Activated CD8-positive, alpha-beta memory T cell treated with anti-CD3 and anti-CD28 coated beads, Interleukin-2, amount 10 ng/mL, durations not matched to agents 7 days and 5 days (primary cell): Measurements from ENCODE around the gene MED12L. TPM values are rescaled to one million over a fixed set of nuclear protein-coding genes. Genes with fewer than 3 reads are reported as not detected.
"Not testable (repeated sequence)": the region's sequence is repeated elsewhere in the genome, so short reads cannot be mapped to it uniquely, and the experiment has no call there.

ENCODE experiments used
- ATAC-seq: fragments of 150-1000 bp; cut with Tn5 transposase; one replicate; pipeline ENCODE4 v1.10.0; 2021; ENCODE audit warnings: moderate library complexity
- CTCF ChIA-PET: fragments of 350-600 bp; sonication (Branson Sonifier 250); formaldehyde crosslinking; loops from one replicate; lab custom pipeline; 2021; ENCODE audit warnings: antibody characterized with exemption; lab: Charles Lee
- DNase-seq: peaks from one replicate; pipeline ENCODE4 v3.0.0-alpha.2; 2020
- H3K27ac Mint-ChIP-seq: one replicate; pipeline ENCODE4 v1.8.0; 2021; ENCODE audit warnings: mild to moderate bottlenecking, mixed read lengths
- H3K27me3 Mint-ChIP-seq: one replicate; pipeline ENCODE4 v1.8.0; 2021; ENCODE audit warnings: mixed read lengths
- H3K36me3 Mint-ChIP-seq: one replicate; pipeline ENCODE4 v1.8.0; 2021; ENCODE audit warnings: mild to moderate bottlenecking, mixed read lengths
- H3K4me1 Mint-ChIP-seq: one replicate; pipeline ENCODE4 v1.8.0; 2021; ENCODE audit warnings: mixed read lengths
- H3K4me3 Mint-ChIP-seq: one replicate; pipeline ENCODE4 v1.8.0; 2021; ENCODE audit warnings: mild to moderate bottlenecking, moderate library complexity, mixed read lengths
- H3K9me3 Mint-ChIP-seq: one replicate; pipeline ENCODE4 v1.8.0; 2022; ENCODE audit warnings: low read depth, mixed read lengths
- total RNA-seq, 2 experiments: library from RNA; stranded (reverse); gene quantifications; one replicate each; pipeline ENCODE4 v1.2.3, GENCODE V29; 2021

The MED12L gene
- total RNA-seq, 2 experiments from 2014 or later = 2.2 to 3.2 TPM

GRCh38 chr3:151076626-151077025 lies 8.8 kb upstream of the MED12L start:
- no peak for DNase-seq
- Mint-ChIP-seq H3K36me3 (no peaks in the 10 kb centered on the region), H3K27me3 (peaks cover 22% of the 10 kb centered on the region), H3K27ac (no peak overlapping the region), H3K4me1 (no peaks in the 10 kb centered on the region), H3K4me3 (no peak overlapping the region), H3K9me3 (no peaks in the 10 kb centered on the region)
- CTCF ChIA-PET = interaction anchor here (1.4 to 1.5 kb wide), 2 partner anchors 9 to 10 kb away, joined by 5 read pairs; partner anchors contain the start of gene MED12L
- no peak for ATAC-seq

DNA sequence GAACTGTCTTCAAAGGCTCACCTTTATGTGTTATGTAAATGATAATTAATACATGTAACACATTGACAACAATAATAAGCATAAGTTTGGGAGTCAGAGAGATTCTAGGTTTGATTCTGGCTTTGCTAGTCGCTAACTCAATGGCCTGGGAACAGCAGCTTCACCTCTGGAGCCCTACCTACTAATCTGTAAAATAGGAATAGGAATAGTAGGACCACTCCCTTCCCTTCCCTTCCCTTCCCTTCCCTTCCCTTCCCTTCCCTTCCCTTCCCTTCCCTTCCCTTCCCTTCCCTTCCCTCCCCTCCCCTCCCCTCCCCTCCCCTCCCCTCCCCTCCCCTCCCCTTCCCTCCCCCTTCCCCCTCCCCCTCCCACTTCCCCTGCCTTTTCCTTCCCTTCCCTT lies 4.4 kb upstream of the MED12L start:
- ATAC-seq = not testable (repeated sequence)

GRCh38 chr3:151082880-151083838 lies 2.3 kb upstream of the MED12L start:
- H3K27ac Mint-ChIP-seq = no peak overlapping the region
- peaks cover 66% of the 10 kb centered on the region for H3K27me3 Mint-ChIP-seq
- DNase-seq (no peak), ATAC-seq (no peak)
- no peak overlapping the region for H3K4me3 Mint-ChIP-seq
- H3K9me3 Mint-ChIP-seq = no peaks in the 10 kb centered on the region
- H3K4me1 Mint-ChIP-seq = peaks cover 12% of the 10 kb centered on the region
- CTCF ChIA-PET = no interaction called here
- H3K36me3 Mint-ChIP-seq = no peaks in the 10 kb centered on the region

More for the DNA sequence above, 4.4 kb upstream of the MED12L start:
- CTCF ChIA-PET, H3K4me1 Mint-ChIP-seq, H3K27ac Mint-ChIP-seq, H3K4me3 Mint-ChIP-seq, H3K9me3 Mint-ChIP-seq, DNase-seq, H3K36me3 Mint-ChIP-seq: not testable (repeated sequence)
- peaks cover 50% of the 10 kb centered on the region for H3K27me3 Mint-ChIP-seq

DNA sequence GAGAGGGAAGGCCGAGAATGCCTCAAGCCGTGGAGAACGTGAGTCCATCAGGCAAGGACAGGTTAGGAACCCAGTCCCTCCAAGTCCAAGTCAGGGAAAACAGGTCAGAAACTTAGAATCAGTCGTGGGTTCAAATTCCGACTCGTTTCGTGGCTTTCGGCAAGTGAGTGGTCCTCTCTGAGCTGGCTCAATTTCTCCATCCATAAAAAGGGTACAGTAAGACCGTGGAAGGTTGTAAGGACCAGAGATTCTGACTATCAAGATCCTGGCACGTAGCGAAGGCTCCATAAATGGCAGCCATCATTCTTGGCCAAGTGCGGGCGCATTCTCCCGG lies 604 bp upstream of the MED12L start:
- CTCF ChIA-PET = interaction anchor here (2.2 to 4.1 kb wide), 5 partner anchors 9 to 62 kb away, joined by 5 to 37 read pairs (median 13); no protein-coding TSS in a partner anchor
- Mint-ChIP-seq H3K27ac (no peak overlapping the region), H3K9me3 (no peaks in the 10 kb centered on the region), H3K27me3 (peaks cover 63% of the 10 kb centered on the region), H3K36me3 (no peaks in the 10 kb centered on the region), H3K4me1 (peaks cover 12% of the 10 kb centered on the region), H3K4me3 (peak overlapping the region; percentile 58)
- no peak for DNase-seq
- ATAC-seq = no peak

DNA sequence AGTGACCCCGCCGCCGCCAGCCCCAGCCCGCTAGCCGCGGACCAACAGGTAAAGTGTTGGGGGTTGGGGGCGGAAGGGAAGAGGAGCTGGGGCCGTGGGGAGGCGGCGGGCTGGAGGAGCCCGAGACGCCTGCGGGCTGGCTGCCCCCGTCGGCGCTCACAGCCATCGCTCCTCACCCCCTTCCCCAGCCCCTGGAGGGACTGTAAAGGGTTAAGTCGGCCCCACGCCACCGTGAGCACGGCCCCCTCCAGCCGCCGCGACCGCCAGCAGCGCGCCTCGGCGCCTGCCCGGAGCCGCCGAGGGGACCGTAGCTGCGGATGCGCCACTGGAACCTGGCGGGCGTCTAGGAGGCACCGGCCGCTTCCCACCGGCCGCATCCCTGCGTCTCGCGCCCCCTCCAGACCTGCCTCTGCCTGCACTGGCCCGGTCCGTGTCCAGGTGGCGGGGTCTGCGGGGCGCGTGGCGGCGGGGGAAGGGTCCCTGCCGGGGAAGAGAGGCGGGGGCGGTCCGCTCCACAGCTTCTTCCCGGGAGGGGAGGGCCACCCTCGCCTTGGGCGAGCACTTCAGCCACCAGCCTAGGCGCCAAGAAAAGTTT lies 522 bp downstream of the MED12L start:
- no peak for DNase-seq
- H3K4me1 Mint-ChIP-seq = peaks cover 12% of the 10 kb centered on the region
- no peaks in the 10 kb centered on the region for H3K9me3 Mint-ChIP-seq
- H3K27me3 Mint-ChIP-seq = peaks cover 60% of the 10 kb centered on the region
- no peaks in the 10 kb centered on the region for H3K36me3 Mint-ChIP-seq
- H3K4me3 Mint-ChIP-seq = peak overlapping the region; percentile 81
- CTCF ChIA-PET = interaction anchor here (0.6 to 4.1 kb wide), 22 partner anchors 9 to 869 kb away, joined by 3 to 37 read pairs (median 3); no protein-coding TSS in a partner anchor
- H3K27ac Mint-ChIP-seq = no peak overlapping the region
- ATAC-seq = peak; percentile 31

DNA sequence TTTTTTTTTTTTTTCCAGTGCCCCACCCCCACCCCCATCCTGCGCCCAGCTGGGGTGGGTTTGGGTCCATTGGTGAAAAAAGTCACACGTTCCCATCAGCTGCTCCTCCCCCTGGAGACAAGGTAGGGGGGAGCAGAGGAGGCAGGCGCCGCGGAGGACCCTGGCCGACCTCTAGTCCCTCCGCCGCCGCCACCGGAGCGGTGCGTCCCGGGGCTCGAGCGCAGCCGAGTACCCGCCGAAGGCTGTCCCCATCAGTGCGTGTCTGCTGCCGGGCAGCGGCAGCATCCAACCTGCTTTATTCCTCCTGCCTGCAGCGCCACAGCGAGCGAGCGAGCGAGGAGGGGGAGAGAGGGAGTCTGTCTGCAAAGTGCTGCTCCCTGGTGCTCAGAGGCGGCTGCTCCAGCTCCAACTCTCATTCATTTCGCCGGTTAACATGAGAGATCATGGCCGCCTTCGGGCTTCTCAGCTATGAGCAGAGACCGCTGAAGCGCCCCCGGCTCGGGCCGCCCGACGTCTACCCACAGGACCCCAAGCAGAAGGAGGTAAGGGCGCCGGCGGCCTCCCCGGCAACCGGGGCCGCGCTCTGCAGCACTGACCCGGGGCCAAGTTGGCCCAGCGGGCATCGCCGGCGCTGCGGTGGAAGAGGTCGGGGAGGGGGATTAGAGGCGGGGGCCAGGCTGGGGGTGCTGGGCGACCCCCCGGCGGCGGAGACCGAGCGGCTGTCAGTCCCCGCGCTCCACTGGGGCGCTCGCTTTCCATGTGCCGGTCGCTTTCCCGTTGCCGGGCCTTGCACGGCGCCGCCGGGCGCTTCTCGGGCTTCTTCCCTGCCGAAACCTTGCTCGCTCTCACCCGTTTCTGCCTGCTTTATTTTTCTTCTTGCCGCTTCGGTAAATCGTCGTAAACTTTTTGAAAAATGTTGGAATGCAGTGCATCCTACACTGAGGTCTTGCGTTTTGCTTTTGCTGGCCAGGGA lies 1.3 kb downstream of the MED12L start:
- CTCF ChIA-PET = interaction anchor here (0.7 to 4.1 kb wide), 18 partner anchors 8 to 365 kb away, joined by 3 to 37 read pairs (median 4); no protein-coding TSS in a partner anchor
- peak overlapping the region; percentile 57 for H3K27ac Mint-ChIP-seq

DNA sequence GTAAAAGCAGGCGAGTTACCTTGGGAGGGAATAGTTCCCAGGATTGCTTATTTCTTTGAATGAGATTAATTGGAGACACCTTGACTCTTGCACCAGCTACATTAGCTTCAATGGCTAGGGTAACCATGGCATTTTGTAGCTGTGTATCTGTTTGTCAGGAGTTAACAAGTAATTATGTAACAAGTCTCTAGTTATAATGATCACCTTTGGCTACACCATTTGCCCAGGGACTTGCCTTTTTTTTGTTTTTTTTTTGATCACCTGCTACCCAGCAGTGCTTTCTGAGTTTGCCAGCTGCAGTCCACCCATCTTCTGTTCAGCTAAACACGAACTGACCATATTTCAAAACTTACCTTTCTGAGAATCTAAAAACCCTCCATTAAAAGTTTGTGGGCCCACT lies 2.2 kb downstream of the MED12L start:
- Mint-ChIP-seq H3K4me1 (peaks cover 12% of the 10 kb centered on the region), H3K36me3 (no peaks in the 10 kb centered on the region), H3K9me3 (no peaks in the 10 kb centered on the region), H3K27ac (no peak overlapping the region), H3K4me3 (peak overlapping the region; percentile 63), H3K27me3 (peaks cover 52% of the 10 kb centered on the region)
- no peak for ATAC-seq
- CTCF ChIA-PET = interaction anchor here (1.1 to 4.1 kb wide), 6 partner anchors 9 to 300 kb away, joined by 3 to 37 read pairs (median 3); no protein-coding TSS in a partner anchor
- no peak for DNase-seq

More for the DNA sequence above, 1.3 kb downstream of the MED12L start:
- ATAC-seq (peak; percentile 82), DNase-seq (peak; percentile 83)
- Mint-ChIP-seq H3K4me1 (peaks cover 12% of the 10 kb centered on the region), H3K4me3 (peak overlapping the region; percentile 81), H3K36me3 (no peaks in the 10 kb centered on the region), H3K9me3 (no peaks in the 10 kb centered on the region), H3K27me3 (peaks cover 59% of the 10 kb centered on the region)

GRCh38 chr3:151091685-151092345 lies 6.4 kb downstream of the MED12L start:
- CTCF ChIA-PET = interaction anchor here (1.0 kb wide), 1 partner anchor 12 kb away, joined by 3 read pairs; no protein-coding TSS in a partner anchor
- no peak for ATAC-seq
- Mint-ChIP-seq H3K4me1 (peaks cover 2% of the 10 kb centered on the region), H3K9me3 (no peaks in the 10 kb centered on the region), H3K4me3 (no peak overlapping the region), H3K27me3 (peaks cover 34% of the 10 kb centered on the region), H3K36me3 (no peaks in the 10 kb centered on the region), H3K27ac (no peak overlapping the region)
- DNase-seq = no peak

GRCh38 chr3:151093148-151093547 lies 7.7 kb downstream of the MED12L start:
- CTCF ChIA-PET = interaction anchor here (1.0 kb wide), 1 partner anchor 11 kb away, joined by 3 read pairs; no protein-coding TSS in a partner anchor
- Mint-ChIP-seq H3K4me1 (no peaks in the 10 kb centered on the region), H3K27me3 (peaks cover 23% of the 10 kb centered on the region), H3K27ac (no peak overlapping the region), H3K36me3 (no peaks in the 10 kb centered on the region), H3K4me3 (no peak overlapping the region), H3K9me3 (no peaks in the 10 kb centered on the region)
- no peak for DNase-seq
- ATAC-seq = no peak

DNA sequence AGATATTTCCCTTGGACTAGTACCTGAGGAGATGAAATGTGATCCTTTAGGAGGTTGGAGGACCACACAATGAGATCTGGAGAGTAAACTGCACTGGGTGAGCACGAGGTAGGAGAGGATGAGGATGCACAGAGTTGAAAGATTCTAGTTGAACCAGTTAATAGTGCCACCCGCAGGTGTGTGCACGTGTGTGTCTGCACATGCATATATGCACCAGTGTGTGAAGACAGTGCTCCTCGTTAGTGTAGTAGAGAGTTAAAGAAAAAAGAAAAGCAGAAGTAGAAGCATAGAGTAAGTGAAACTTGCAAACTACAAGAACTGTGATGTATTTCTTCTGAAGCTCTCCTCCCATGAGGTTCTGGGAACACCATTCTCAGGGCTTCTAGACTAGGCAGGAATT lies 8.4 kb downstream of the MED12L start:
- Mint-ChIP-seq H3K36me3 (no peaks in the 10 kb centered on the region), H3K9me3 (no peaks in the 10 kb centered on the region), H3K27me3 (peaks cover 20% of the 10 kb centered on the region), H3K4me3 (no peak overlapping the region), H3K4me1 (no peaks in the 10 kb centered on the region), H3K27ac (no peak overlapping the region)
- DNase-seq = no peak
- CTCF ChIA-PET = interaction anchor here (1.5 kb wide), 1 partner anchor 8 kb away, joined by 7 read pairs; the partner anchor contains the start of gene MED12L
- no peak for ATAC-seq

GRCh38 chr3:151096716-151097115 lies 11.3 kb downstream of the MED12L start:
- DNase-seq (no peak), ATAC-seq (no peak)
- Mint-ChIP-seq H3K27ac (no peak overlapping the region), H3K4me1 (no peaks in the 10 kb centered on the region), H3K9me3 (no peaks in the 10 kb centered on the region), H3K27me3 (peaks cover 33% of the 10 kb centered on the region), H3K36me3 (no peaks in the 10 kb centered on the region), H3K4me3 (no peak overlapping the region)
- CTCF ChIA-PET = interaction anchor here (1.4 kb wide), 1 partner anchor 10 kb away, joined by 3 read pairs; no protein-coding TSS in a partner anchor

DNA sequence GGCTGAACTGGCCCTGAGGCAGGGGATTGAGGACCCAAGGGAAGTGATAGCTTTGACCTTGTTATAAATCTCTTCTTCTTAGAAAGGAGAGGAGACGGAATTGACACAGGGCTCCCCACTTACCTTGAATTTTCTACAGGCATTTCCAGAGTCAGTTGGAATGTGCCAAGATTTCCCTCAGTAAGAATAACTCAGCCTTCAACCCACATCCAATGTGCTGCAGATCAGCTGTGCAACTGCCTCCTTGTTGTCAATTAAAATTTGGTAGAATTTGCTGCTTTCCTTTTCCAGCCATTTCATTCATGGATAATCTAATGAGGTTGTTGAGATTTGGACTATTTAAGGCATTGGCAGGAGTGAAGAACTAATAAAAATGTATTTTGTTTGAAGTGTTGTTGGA lies 14.6 kb downstream of the MED12L start:
- H3K9me3 Mint-ChIP-seq = no peaks in the 10 kb centered on the region
- no peaks in the 10 kb centered on the region for H3K36me3 Mint-ChIP-seq
- CTCF ChIA-PET = interaction anchor here (1.4 kb wide), 1 partner anchor 44 kb away, joined by 3 read pairs; no protein-coding TSS in a partner anchor
- no peak for ATAC-seq
- H3K4me3 Mint-ChIP-seq = no peak overlapping the region
- peaks cover 32% of the 10 kb centered on the region for H3K27me3 Mint-ChIP-seq
- DNase-seq = no peak
- no peaks in the 10 kb centered on the region for H3K4me1 Mint-ChIP-seq
- H3K27ac Mint-ChIP-seq = no peak overlapping the region
